Measurements from ENCODE around the gene ZFP3.
"Not testable (repeated sequence)": the region's sequence is repeated elsewhere in the genome, so short reads cannot be mapped to it uniquely, and the experiment has no call there.

ZFP3 gene

DNA sequence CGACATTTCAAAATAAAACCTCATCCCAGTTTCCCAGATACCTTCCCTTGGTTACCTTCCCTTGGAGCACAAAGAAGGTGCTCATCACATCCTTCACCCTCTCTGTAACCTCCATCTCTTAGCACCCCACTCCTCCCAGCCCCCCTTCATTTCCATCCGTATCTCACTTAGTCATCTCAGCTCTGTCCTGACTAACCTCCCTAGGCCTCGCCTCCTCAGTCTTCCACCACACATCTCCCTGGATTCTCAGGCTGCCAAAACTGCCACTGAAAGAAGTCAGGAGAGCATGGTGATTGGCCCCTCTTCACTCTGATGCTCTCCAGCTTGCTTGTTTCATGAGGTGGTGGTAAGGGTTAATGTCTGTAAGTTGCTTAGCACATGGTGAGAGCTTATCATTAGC, 2.3 kb downstream of the ZFP3 start:
- DNase-seq = no peak

DNA sequence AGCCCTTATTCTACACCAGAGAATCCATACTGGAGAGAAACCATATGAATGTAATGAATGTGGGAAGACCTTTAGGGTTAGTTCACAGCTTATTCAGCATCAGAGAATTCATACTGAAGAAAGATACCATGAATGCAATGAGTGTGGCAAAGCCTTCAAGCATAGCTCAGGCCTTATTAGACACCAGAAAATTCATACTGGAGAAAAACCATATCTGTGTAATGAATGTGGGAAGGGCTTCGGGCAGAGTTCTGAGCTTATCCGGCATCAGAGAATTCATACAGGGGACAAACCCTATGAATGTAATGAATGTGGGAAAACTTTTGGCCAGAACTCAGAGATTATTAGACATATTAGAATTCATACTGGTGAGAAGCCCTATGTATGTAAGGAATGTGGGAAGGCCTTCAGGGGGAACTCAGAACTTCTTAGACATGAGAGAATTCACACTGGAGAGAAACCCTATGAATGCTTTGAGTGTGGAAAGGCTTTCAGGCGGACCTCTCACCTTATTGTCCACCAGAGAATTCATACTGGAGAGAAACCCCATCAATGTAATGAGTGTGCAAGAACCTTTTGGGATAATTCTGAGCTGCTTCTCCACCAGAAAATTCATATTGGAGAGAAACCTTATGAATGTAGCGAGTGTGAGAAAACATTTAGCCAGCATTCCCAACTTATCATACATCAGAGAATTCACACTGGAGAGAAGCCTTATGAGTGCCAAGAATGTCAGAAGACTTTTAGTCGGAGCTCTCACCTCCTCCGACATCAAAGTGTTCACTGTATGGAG, 14.1 kb downstream of the ZFP3 start:
- DNase-seq = no peak

DNA sequence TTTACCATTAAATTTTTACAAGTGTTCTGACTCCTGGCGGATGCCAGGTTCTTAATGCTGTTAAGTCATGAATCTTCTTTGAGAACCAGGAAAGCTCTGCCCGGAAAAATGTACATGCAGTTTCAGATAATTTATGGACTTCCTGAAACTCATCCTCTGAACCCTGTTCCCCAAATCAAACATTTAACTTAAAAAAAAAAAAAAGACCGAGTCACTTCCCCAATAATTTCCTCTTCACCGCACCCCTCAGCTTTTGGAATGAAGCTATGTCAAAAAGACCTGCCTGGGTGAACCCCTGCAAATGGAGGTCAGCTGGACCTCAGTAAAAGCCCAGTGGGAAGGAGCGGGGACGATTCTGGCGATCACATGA, 18.4 kb downstream of the ZFP3 start:
- no peak for DNase-seq

GRCh38 chr17:5097101-5097834, 19.0 kb downstream of the ZFP3 start:
- peak; percentile 5 to 30 for DNase-seq

DNA sequence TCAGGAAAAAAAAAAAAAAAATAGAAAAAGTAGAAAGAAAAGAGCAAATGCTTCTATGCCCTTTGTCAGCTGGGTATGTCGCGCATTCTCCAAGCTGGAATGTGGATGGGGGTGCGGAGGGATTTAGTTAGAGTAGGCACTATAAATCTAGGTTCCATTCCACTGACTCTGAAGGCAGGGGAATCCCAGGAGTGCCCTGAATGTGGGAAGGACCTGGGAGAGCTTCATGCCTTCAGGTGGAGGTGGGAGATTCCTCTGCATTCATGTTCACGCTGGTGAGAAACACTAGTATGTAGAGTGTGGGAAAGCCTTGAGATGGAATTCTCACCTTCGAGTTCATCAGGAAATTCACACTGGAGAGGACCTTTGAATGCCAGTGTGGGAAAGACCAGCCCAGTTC, 21.0 kb downstream of the ZFP3 start:
- no peak for DNase-seq

DNA sequence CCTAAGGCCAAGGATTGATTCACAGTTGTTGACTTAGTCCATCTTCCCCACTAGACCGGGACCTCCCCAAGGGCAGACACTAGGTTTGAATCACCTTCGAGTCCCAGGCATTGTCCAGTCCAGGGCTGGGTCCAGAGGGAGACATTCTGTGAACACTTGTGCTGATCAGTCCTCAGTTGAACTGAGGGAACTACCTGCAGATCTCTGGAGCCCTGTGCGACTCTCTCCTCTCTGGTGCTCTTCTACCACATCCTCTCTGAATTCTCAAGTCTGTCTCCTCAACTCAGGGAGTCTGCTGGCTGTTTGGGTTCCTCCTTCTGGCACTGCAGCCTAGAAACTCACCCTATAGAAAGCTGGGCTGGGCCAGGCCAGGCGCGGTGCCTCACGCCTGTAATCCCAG, 22.6 kb downstream of the ZFP3 start:
- no peak for DNase-seq

DNA sequence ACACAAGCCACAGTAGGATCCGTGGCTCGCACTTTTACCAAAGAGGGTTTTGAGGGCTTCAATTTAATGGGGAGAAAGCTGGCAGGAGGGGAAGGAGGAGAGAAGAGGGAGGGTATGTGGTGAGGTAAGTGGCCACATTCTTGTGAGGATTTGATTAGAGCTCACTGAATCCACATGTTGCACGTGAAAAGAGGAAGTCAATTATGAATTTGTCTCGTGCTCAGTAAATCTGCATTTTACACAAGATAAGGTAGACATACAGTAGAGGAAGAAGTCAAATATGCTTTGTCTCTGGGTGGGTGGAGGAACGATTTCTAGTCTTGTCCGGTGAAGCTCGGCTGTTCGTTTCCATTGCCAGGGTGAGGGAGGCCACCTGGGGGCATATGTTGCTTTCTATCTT, 32.5 kb downstream of the ZFP3 start:
- DNase-seq = no peak

DNA sequence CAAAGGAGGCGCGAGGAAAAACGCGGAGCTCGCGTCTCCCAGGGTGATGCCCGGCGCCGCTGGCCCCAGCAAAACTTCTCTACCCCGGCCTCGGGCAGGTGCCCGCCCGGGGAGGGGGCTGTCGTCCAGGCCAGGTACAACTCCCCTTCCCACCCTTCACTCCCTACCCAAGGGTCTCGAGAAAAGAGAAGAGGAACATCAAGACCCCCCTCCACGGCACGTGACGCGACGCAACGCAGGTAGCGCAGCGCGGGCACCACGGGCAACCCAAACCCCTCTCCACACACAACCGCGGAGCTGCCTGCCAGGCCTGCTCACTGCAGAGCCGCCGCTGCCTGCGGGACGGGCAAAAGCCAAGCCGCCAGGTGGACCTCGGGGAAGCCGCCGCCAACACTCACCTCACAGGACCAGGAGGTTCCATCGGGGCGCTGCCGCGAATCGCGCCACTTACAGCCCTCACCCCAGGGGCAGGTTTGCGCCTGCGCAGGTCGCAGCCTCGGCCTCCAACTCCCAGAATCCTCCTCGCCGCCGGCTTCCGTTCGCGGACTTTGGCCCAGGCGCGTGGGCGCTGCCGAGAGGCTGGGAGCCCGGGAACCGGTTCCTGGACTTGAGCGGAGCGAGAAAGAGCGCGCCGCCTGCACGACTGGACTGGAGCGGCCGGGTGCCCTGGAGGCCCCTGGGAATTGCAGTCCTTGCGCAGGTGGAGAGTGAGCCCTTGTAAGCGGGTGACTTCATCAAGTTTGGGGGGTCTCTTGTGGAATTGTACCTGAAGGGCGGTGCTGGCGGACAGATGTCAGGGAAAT, 33.3 kb downstream of the ZFP3 start, which contains the start of gene ZNF232:
Gene ZNF232 (minus strand): TSS at position 477 of the 803 bp plus-strand sequence. CDS start 56 bp downstream, at position 421.
- peak; percentile 74 to 93 for DNase-seq

- DNase-seq = no peak
Measured at GRCh38 chr17:5115673-5116651, 37.7 kb downstream of the ZFP3 start, which contains the start of gene USP6. Gene USP6, plus strand, starts transcription at chr17:5116032. Its CDS starts 14,336 bp downstream, at chr17:5130368.

DNA sequence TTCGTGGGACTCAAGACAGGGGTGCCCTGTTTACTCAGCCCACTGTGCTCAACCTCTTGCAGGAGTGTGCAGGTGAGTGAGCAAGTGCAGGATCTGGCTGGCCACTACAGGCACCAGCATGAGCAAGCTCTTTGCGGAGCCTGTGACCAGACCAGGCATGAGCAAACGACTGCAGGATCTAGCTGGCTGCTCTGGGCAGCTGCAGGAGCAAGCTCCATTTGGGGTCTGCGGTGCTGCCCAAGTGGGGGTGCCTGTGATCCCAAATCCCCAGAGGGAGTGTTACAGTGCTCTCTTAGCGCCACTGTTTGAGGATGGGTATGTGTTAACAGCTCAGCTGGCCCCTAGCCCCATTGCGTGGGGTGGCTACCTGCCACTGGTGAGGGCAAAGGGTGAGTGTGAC, 40.0 kb downstream of the ZFP3 start:
- DNase-seq = no peak

GRCh38 chr17:5120036-5120435, 41.8 kb downstream of the ZFP3 start:
- no peak for DNase-seq

- DNase-seq = not testable (repeated sequence)
Measured at GRCh38 chr17:5120436-5121185, 42.3 kb downstream of the ZFP3 start.

GRCh38 chr17:5121186-5121841, 43.0 kb downstream of the ZFP3 start:
- no peak for DNase-seq

GRCh38 chr17:5122056-5122455, 43.8 kb downstream of the ZFP3 start:
- not testable (repeated sequence) for DNase-seq

GRCh38 chr17:5122586-5123342, 44.5 kb downstream of the ZFP3 start:
- DNase-seq = no peak

DNA sequence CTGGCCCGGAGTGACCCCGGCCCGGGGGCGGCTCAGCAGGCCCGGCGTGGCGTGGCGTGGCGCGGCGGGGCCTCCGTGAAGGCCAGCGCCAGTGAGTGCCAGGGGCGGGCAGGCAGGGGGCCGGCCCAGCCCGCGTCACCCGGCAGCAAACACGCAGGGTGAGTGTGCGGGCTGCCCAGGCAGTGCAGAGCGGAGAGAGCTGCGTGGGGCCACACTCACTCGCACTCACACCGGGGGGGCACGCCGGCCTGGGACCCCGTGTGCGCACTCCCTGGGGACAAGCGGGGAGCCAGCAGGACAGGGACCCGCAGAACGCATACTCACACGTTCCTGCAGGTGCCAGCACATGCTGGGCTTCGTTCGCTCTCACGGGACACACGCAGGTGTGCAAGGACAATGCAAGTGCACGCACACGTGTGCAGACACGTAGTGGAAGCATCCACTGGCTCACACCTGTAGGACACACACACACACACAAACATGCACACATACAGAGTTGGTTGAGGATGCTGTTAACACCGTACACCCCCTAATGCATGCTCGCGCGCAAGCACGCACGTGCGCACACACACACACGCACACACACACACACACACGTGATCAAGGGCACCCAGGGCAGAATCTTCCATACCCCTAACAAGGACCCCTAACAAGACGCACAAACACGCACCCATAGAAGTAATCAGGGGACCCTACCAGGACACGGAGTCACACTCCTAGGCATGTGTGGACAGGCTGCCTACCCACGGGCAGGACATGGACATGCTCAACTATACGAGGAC, 45.3 kb downstream of the ZFP3 start:
- no peak for DNase-seq

- not testable (repeated sequence) for DNase-seq
Measured at GRCh38 chr17:5124125-5124760, 46.0 kb downstream of the ZFP3 start.

- not testable (repeated sequence) for DNase-seq
Measured at GRCh38 chr17:5124896-5125295, 46.6 kb downstream of the ZFP3 start.
